RWPE1 (cell line): Measurements from ENCODE around the gene POLR1G.
"Not testable (repeated sequence)": the region's sequence is repeated elsewhere in the genome, so short reads cannot be mapped to it uniquely, and the experiment has no call there.

Experiments used
- CTCF ChIA-PET: fragments of 350-600 bp; sonication (Branson Sonifier 250); formaldehyde crosslinking; extraction: SDS; loops from one replicate; lab custom pipeline; 2021; lab: Yijun Ruan, JAX
- POLR2A ChIA-PET: fragments of 400-600 bp; formaldehyde crosslinking; extraction: SDS; loops from one replicate; lab custom pipeline; 2020; ENCODE audit warnings: antibody characterized with exemption; ENCODE audit not compliant: low non-redundant PET; lab: Yijun Ruan, JAX
- DNase-seq: peaks from one replicate; pipeline ENCODE4 v3.0.0; 2012; ENCODE audit warnings: low spot score
- H3K27ac ChIP-seq: fragments of 450-650 bp; 2 replicates; pipeline ENCODE4 v1.5.1; 2017
- TF ChIP-seq, protein P1 (sequence below): fragments of 450-650 bp; conservative IDR thresholded peaks from 2 replicates; pipeline ENCODE4 v1.5.1; 2017; ENCODE audit warnings: low read depth, mild to moderate bottlenecking

The POLR1G gene

DNA sequence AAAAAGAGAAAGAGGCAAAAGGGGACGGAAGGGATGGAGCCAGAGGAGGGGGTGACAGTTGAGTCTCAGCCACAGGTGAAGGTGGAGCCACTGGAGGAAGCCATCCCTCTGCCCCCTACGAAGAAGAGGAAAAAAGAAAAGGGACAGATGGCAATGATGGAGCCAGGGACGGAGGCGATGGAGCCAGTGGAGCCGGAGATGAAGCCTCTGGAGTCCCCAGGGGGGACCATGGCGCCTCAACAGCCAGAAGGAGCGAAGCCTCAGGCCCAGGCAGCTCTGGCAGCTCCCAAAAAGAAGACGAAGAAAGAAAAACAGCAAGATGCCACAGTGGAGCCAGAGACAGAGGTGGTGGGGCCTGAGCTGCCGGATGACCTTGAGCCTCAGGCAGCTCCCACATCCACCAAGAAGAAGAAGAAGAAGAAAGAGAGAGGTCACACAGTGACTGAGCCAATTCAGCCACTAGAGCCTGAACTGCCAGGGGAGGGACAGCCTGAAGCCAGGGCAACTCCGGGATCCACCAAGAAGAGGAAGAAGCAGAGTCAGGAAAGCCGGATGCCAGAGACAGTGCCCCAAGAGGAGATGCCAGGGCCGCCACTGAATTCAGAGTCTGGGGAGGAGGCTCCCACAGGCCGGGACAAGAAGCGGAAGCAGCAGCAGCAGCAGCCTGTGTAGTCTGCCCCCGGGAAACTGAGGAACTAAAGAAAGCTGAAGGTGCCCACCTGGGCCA is 2.5 kb downstream of the POLR1G start:
- POLR2A ChIA-PET: interaction anchor here (0.6 kb wide), 1 partner anchor 47 kb away, joined by 4 read pairs; no protein-coding TSS in a partner anchor
- DNase-seq: no peak
- H3K27ac ChIP-seq: peak overlapping the region; percentile 71
- CTCF ChIA-PET: interaction anchor here (0.6 kb wide), 1 partner anchor 8 kb away, joined by 6 read pairs; no protein-coding TSS in a partner anchor
- TF ChIP-seq, protein P1, sequence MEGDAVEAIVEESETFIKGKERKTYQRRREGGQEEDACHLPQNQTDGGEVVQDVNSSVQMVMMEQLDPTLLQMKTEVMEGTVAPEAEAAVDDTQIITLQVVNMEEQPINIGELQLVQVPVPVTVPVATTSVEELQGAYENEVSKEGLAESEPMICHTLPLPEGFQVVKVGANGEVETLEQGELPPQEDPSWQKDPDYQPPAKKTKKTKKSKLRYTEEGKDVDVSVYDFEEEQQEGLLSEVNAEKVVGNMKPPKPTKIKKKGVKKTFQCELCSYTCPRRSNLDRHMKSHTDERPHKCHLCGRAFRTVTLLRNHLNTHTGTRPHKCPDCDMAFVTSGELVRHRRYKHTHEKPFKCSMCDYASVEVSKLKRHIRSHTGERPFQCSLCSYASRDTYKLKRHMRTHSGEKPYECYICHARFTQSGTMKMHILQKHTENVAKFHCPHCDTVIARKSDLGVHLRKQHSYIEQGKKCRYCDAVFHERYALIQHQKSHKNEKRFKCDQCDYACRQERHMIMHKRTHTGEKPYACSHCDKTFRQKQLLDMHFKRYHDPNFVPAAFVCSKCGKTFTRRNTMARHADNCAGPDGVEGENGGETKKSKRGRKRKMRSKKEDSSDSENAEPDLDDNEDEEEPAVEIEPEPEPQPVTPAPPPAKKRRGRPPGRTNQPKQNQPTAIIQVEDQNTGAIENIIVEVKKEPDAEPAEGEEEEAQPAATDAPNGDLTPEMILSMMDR: no peak

DNA sequence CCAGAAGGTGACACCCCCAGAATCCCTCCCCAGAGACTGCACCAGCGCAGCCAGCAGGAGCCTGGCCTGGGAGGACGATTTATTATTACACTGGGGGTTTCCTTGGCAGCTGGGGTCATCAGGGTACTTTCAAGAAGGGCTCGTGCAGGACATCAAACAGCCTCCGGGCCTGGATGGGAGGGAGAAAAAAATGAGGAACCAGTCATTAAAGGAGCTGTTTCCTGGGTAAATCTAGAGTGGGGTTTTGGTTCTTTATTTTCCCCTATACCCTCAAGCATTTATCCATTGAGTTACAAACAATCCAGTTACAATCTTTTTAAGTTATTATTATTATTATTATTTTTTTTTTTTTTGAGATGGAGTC is 3.1 kb downstream of the POLR1G start:
- peak overlapping the region; percentile 71 for H3K27ac ChIP-seq
- CTCF ChIA-PET: interaction anchor here (0.6 kb wide), 1 partner anchor 9 kb away, joined by 6 read pairs; no protein-coding TSS in a partner anchor

DNA sequence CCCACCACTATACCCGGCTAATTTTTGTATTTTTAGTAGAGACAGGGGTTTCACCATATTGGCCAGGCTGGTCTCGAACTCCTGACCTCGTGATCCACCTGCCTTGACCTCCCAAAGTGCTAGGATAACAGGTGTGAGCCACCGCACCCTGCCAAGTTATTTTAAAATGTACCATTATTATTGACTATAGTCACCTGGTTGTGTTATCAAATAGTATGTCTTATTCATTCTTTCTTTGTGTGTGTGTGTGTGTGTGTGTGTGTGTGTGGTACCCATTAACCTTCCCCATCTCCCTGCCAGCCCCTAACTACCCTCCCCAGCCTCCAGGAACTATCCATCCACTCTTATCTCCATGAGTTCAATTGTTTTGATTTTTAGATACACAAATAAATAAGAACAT is 3.9 kb downstream of the POLR1G start:
- CTCF ChIA-PET, POLR2A ChIA-PET, DNase-seq: not testable (repeated sequence)
- peak overlapping the region; percentile 71 for H3K27ac ChIP-seq

More for the DNA sequence above, 3.1 kb downstream of the POLR1G start:
- TF ChIP-seq, protein P1: no peak
- DNase-seq: no peak
- POLR2A ChIA-PET: no interaction called here

DNA sequence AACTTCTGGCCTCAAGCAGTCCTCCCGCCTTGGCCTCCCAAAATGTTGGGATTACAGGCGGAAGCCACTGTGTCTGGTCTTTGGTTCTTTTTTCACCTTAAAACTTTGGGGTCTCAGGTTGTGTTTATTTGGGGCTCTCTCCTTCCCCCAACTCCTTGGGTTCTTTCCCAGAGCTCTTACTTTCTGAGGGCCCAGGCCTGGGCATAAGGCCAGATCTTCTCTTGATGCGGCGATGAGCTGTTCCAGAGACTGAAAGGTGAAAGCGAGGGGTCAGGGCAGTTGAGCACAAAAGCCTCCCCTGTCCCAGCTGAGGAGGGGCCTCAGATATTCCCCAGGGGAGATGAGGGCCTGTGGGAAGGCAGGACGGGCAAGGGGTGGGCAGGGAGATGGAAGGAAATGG is 7.1 kb downstream of the POLR1G start:
- TF ChIP-seq, protein P1: no peak
- ChIA-PET POLR2A (interaction anchor here (0.7 kb wide), 1 partner anchor 10 kb away, joined by 3 read pairs; the partner anchor contains the start of gene ERCC1), CTCF (interaction anchor here (0.7 kb wide), 1 partner anchor 65 kb away, joined by 3 read pairs; no protein-coding TSS in a partner anchor)
- no peak for DNase-seq
- peak overlapping the region; percentile 54 for H3K27ac ChIP-seq

DNA sequence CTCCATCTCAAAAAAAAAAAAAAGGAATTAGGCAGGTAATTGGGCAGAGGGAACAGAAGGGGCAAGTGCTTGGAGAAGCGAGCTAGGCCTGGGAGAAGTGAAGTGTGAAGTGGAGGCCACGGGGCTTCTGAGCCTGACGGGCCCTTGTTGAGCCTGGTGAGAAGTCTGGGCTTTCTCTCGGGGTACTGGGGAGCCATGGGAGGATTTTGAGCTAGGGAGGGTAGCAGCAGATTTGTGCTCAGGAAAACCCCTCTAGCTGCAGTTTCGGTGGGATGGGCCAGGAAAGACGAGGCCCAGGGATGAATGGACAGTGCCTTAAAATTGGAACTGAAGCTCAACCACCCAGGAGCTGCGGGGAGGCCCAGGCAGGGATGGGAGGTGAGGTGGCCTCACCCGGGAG is 8.0 kb downstream of the POLR1G start:
- ChIA-PET CTCF (interaction anchor here (0.6 kb wide), 1 partner anchor 62 kb away, joined by 4 read pairs; no protein-coding TSS in a partner anchor), POLR2A (interaction anchor here (0.6 kb wide), 1 partner anchor 20 kb away, joined by 4 read pairs; no protein-coding TSS in a partner anchor)
- H3K27ac ChIP-seq: peak overlapping the region; percentile 54
- DNase-seq: no peak
- TF ChIP-seq, protein P1: no peak

DNA sequence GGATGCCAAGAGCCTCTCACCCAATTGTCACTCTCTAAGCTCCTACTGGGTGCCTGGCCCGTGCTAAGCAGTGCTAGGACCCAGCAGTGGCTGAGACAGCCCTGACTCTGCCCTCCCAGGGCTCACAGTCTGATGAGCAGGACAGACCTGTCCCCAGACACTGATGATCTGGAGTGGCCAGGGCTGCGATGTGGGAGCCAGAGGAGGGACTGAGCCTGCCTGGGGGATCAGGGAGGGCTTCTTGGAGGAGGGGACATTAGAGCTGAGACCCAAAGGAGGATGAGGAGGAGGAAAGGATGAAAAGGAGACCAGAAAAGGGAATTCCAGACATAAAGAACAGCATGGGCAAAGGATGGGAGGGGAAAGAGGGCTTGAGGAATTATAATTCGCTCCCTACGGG is 10.7 kb downstream of the POLR1G start:
- no peak for DNase-seq
- TF ChIP-seq, protein P1: no peak
- H3K27ac ChIP-seq: peak overlapping the region; percentile 100
- CTCF ChIA-PET: no interaction called here
- POLR2A ChIA-PET: no interaction called here

DNA sequence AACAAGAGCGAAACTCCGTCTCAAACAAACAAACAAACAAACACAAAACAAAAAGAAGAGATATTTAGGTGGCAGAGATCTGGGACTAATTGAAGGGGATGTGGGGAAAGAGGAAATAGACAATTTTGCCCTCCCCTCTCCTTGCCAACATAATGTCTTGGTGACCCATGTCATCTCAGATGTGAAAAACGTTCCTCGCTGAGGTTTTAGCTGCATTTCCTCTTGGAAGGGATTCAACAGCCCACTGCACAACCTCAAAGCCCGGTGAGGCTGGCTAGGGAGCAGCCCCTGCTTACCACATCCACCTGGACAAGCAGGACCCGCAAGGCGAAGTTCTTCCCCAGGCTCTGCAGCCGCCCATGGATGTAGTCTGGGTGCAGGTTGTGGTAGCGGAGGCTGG is 12.4 kb downstream of the POLR1G start:
- no peak for DNase-seq
- CTCF ChIA-PET: no interaction called here
- H3K27ac ChIP-seq: peak overlapping the region; percentile 100
- TF ChIP-seq, protein P1: no peak
- POLR2A ChIA-PET: no interaction called here
